GM13977 (cell line): ENCODE measurements around the gene CCN5.
A peak's percentile ranks its signal among the peaks of the same experiment; 100 is the strongest.

Experiments
- DNase-seq: peaks from one replicate; pipeline ENCODE4 v3.0.0; 2012; ENCODE audit warnings: low spot score
- in situ Hi-C: fragments of 300-500 bp; cut with MboI; formaldehyde crosslinking; loops from one replicate; pipeline ENCODE4 v1.12.0; 2022; ENCODE audit warnings: low sequenced_read_pairs, low pct_unique_long_range_greater_than_20kb, mixed read lengths, inconsistent platforms; ENCODE audit not compliant: unreplicated experiment
- TF ChIP-seq, protein P1 (sequence below): IDR thresholded peaks from 2 replicates; pipeline ENCODE4 v1.5.1; 2012; ENCODE audit warnings: mild to moderate bottlenecking, control low read depth; ENCODE audit not compliant: insufficient read depth; ENCODE audit errors: extremely low read depth, missing control alignments

The CCN5 gene

DNA sequence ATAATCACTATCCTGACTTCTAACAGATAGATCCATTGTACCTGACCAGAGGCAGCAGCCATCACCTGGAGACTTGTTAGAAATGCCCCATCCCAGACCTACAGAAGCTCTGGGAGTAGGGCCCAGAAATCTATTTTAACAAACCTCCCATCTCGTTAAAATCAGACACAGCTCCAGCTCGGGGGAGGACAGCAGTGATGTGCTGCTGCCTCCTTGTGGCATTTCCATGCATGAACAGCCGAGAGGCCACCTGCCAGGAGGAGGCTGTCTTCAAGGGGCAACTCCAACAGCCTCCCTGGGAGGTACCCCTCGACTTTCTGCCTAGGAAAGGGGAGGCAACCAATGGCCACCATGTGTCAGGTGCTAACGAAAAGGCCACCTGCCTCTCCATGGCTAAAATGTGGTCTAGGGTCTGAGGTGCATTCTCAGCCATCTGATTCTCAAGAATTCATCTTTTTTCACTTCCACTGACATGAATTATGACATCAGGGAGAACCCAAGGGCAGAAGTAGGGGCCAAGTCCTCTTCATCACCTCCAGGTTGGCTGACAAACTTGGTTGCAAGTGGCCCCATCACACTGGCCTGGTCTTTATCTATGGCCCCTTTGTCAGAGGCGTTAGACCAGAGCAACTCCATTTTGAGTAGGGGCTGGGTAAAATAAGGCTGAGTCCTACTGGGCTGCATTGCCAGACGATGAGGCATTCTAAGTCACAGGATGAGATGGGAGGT, 18.3 kb downstream of the CCN5 start:
- DNase-seq, result peak; percentile 75
- in situ Hi-C loops, result no loop called here
- TF ChIP-seq, protein P1, sequence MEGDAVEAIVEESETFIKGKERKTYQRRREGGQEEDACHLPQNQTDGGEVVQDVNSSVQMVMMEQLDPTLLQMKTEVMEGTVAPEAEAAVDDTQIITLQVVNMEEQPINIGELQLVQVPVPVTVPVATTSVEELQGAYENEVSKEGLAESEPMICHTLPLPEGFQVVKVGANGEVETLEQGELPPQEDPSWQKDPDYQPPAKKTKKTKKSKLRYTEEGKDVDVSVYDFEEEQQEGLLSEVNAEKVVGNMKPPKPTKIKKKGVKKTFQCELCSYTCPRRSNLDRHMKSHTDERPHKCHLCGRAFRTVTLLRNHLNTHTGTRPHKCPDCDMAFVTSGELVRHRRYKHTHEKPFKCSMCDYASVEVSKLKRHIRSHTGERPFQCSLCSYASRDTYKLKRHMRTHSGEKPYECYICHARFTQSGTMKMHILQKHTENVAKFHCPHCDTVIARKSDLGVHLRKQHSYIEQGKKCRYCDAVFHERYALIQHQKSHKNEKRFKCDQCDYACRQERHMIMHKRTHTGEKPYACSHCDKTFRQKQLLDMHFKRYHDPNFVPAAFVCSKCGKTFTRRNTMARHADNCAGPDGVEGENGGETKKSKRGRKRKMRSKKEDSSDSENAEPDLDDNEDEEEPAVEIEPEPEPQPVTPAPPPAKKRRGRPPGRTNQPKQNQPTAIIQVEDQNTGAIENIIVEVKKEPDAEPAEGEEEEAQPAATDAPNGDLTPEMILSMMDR, result peak; percentile 95

DNA sequence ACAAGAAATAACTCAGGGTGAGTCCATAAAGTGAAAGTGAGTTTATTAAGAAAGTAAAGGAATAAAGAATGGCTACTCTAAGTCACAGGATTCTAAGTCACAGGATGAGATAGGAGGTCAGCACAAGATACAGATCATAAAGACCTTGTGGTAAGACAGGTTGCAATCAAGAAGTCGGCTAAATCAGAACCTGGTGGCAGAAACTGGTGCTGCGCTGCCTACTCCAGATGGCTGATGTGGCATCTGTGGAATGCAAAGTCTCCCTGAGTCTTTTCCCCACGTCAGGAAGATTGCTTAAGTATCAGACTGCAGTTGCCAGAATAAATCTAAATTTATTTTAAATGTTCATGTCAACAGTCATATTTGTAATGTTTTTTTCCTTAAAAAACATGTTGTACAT, 19.8 kb downstream of the CCN5 start:
- in situ Hi-C loops, result loop anchor here (5.0 kb wide), 1 partner anchor 48 kb away; no protein-coding TSS in a partner anchor
- no peak for DNase-seq
- TF ChIP-seq, protein P1, result no peak

DNA sequence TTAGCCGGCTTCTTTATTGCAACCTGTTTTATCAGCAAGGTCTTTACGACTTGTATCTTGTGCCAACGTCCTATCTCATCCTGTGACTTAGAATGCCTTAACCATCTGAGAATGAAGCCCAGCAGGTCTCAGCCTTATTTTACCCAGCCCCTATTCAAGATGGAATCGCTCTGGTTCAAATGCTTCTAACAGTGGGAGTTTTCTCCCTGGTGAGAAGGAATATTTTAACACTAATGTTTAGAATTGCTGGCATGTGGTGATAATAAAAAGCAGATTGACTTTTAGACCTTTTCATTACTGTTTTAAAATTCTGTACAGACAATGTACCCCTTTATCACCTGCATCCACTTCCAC, 20.6 kb downstream of the CCN5 start:
- DNase-seq, result no peak
- in situ Hi-C loops, result loop anchor here (5.0 kb wide), 1 partner anchor 48 kb away; no protein-coding TSS in a partner anchor
- TF ChIP-seq, protein P1, result no peak

DNA sequence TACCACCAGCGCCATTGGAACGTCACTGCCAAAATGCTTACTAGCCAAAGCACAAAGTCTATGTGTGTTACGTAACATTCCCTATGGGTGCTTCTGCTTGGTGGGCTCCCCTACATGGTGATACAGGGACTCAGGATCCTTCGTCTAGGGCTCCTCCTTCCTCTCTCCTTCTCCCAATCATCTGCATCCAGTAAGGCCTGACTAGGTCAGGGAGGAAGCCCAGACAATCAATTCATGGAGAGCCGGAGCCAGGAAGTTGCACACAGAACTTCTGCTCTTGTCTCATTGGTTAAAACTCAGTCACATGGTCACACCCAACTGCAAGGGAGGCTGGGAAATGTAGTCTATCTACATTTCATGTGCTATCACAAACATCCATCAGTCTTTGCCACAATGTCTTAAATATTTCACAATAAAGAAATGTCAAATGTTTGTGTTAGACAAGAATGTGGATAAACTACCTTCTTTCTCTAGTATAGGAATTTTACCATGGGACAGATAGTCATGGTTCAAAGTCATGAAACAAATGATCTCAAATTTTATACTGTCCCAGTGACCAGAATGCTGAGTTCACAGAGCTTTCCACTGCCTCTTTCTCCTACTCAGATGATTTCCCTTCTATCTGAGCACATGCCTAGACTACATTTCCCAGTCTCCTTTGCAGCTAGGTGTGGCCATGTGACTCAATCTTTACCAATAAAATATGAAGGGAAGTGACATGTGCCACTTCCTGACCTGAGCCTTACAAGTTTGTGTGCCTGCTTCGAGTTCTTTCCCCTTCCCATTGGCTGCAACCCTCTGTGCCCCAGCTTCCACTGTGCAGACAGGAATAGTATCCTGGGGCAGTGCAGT, 21.2 kb downstream of the CCN5 start:
- in situ Hi-C loops, result loop anchor here (5.0 kb wide), 1 partner anchor 49 kb away; no protein-coding TSS in a partner anchor
- TF ChIP-seq, protein P1, result no peak
- no peak for DNase-seq

DNA sequence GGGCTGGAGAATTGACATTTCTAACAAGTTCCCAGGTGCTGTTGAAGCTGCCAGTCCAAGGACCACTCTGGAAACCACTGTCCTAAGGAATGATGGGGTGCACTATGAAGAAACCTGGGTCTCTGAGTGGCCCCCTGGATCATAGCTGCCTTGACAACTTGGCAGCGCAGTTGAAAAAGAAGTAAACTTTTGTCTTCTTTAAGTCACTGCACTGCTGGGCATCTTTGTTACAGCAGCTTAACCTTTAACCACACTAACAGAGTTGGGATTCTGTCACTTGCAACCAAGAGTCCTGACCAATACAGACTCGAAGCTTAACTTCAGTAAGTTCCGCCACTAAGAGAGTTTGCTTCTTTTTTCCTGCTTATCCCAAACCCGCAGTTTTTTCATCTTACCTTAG, 21.9 kb downstream of the CCN5 start:
- in situ Hi-C loops, result loop anchor here (5.0 kb wide), 1 partner anchor 50 kb away; no protein-coding TSS in a partner anchor
- no peak for DNase-seq
- TF ChIP-seq, protein P1, result no peak

DNA sequence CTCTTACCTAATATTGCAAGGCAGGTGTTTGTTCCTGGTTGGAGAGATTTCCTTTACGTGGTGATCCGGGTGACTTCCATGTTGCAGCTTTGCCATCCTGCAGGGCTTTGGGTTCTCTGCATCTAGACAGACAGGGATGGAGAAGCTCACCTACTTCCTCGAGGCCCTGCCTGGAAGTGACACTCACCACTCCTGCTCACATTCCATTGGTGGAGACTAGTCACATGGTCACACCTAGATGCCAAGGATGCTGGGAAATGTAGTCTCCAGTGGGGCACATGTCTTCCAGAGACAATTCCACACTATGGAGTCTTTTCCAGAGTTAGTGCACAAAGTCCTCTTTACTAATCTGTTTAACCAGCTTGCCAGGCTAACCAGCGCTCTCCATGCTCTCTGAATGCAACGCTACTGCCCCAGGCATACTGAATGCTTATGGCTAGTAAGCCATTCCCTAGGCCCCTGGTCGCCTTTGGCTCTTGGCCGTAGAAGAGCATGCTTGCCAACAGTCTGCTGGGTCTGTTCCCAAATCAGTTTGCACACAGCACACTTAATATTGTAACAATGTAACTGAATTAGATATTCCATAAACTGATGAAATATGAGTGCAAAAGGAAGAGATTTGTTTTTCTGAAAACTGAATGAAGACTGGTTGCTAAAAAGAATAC, 23.8 kb downstream of the CCN5 start:
- peak; percentile 82 for DNase-seq
- in situ Hi-C loops, result loop anchor here (5.0 kb wide), 1 partner anchor 52 kb away; no protein-coding TSS in a partner anchor

More for the DNA sequence above, 23.8 kb downstream of the CCN5 start:
- TF ChIP-seq, protein P1, result no peak
